NT2/D1 (cell line): ENCODE results near the gene KIAA1217.

Source experiments
- SUZ12 ChIP-seq: IDR thresholded peaks from 2 replicates; pipeline ENCODE4 v1.6.1; 2011; ENCODE audit not compliant: insufficient read length, insufficient read depth; ENCODE audit errors: extremely low read depth
- YY1 ChIP-seq: IDR thresholded peaks from 2 replicates; pipeline ENCODE4 v1.6.1; 2011; ENCODE audit not compliant: insufficient read length, insufficient read depth
- ZNF274 ChIP-seq: IDR thresholded peaks from 2 replicates; pipeline ENCODE4 v1.6.1; 2011; ENCODE audit warnings: mild to moderate bottlenecking, low read depth, low read length

DNA sequence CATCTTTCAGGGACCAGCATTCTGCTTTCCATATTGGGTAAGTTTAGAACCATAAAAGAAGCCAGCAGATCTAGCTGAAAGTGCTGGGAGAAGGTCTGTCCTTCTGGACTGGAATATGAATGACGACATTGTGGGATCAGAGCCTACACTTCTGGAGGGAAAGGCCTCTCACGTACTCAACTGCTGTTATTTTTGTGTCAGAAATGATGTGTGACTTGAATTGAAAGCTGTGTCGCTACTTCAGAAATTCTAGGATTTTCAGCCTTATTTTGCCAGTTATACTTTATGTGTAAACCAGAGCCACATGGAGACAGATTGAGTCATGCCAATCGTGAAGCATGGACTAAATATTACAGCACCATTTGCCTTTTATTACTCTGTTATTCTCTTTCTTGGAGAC is 231.0 kb downstream of the KIAA1217 start:
- no peak for TF ChIP-seq SUZ12
- no peak for TF ChIP-seq YY1
- TF ChIP-seq ZNF274, result no peak
